K562 (cell line): ENCODE data around the gene DLL4.

Source experiments
- BRF1 ChIP-seq: IDR thresholded peaks from 3 replicates; pipeline ENCODE4 v1.6.1; 2011; ENCODE audit warnings: borderline replicate concordance, mild to moderate bottlenecking; ENCODE audit not compliant: insufficient read length; ENCODE audit errors: extremely low read depth
- FOXM1 ChIP-seq, 2 experiments: fragments of 450-650 bp in 1 of 2; sonication (generic) in 1 of 2; formaldehyde crosslinking in 1 of 2; IDR thresholded peaks; 2 replicates each; pipeline versions ENCODE4 v1.6.1 to v1.9.0; 2017 to 2022; ENCODE audit warnings: low read depth in 2 of 2, mild to moderate bottlenecking in 2 of 2, missing genetic modification reagents in 1 of 2, moderate library complexity in 1 of 2
- NCOR1 ChIP-seq: fragments of 450-650 bp; IDR thresholded peaks from 2 replicates; pipeline ENCODE4 v1.6.1; 2016; ENCODE audit warnings: mild to moderate bottlenecking, moderate library complexity
- PHF21A ChIP-seq: fragments of 450-650 bp; IDR thresholded peaks from 2 replicates; pipeline ENCODE4 v1.6.1; 2017; ENCODE audit warnings: low read depth, borderline replicate concordance
- TEAD4 ChIP-seq, 2 experiments: sonication (generic) in 1 of 2; formaldehyde crosslinking in 1 of 2; IDR thresholded peaks; 2 replicates each; pipeline versions ENCODE4 v1.6.1 to v1.8.0; 2012 to 2022; ENCODE audit warnings: borderline replicate concordance in 1 of 2, inconsistent platforms in 1 of 2, low read length in 1 of 2, mild to moderate bottlenecking in 1 of 2, missing genetic modification reagents in 1 of 2
- ZNF232 ChIP-seq: sonication (generic); formaldehyde crosslinking; IDR thresholded peaks from 2 replicates; pipeline ENCODE4 v1.8.0; 2022; ENCODE audit warnings: mild to moderate bottlenecking, missing genetic modification reagents
- ZNF318 ChIP-seq, 2 experiments: fragments of 450-650 bp; IDR thresholded peaks; 2 replicates each; pipeline ENCODE4 v1.6.1; 2016; ENCODE audit warnings: mild to moderate bottlenecking in 2 of 2, borderline replicate concordance in 1 of 2, low read depth in 1 of 2, moderate library complexity in 1 of 2
- TF ChIP-seq, protein P1 (sequence below): sonication (generic); formaldehyde crosslinking; IDR thresholded peaks from 2 replicates; pipeline ENCODE4 v1.8.0; 2022; ENCODE audit warnings: mild to moderate bottlenecking, missing genetic modification reagents

GRCh38 chr15:40891810-40892446 is 37.2 kb upstream of the DLL4 start:
- TF ChIP-seq BRF1: no peak
- no peak for TF ChIP-seq PHF21A
- no peak for TF ChIP-seq NCOR1
- TF ChIP-seq, protein P1, sequence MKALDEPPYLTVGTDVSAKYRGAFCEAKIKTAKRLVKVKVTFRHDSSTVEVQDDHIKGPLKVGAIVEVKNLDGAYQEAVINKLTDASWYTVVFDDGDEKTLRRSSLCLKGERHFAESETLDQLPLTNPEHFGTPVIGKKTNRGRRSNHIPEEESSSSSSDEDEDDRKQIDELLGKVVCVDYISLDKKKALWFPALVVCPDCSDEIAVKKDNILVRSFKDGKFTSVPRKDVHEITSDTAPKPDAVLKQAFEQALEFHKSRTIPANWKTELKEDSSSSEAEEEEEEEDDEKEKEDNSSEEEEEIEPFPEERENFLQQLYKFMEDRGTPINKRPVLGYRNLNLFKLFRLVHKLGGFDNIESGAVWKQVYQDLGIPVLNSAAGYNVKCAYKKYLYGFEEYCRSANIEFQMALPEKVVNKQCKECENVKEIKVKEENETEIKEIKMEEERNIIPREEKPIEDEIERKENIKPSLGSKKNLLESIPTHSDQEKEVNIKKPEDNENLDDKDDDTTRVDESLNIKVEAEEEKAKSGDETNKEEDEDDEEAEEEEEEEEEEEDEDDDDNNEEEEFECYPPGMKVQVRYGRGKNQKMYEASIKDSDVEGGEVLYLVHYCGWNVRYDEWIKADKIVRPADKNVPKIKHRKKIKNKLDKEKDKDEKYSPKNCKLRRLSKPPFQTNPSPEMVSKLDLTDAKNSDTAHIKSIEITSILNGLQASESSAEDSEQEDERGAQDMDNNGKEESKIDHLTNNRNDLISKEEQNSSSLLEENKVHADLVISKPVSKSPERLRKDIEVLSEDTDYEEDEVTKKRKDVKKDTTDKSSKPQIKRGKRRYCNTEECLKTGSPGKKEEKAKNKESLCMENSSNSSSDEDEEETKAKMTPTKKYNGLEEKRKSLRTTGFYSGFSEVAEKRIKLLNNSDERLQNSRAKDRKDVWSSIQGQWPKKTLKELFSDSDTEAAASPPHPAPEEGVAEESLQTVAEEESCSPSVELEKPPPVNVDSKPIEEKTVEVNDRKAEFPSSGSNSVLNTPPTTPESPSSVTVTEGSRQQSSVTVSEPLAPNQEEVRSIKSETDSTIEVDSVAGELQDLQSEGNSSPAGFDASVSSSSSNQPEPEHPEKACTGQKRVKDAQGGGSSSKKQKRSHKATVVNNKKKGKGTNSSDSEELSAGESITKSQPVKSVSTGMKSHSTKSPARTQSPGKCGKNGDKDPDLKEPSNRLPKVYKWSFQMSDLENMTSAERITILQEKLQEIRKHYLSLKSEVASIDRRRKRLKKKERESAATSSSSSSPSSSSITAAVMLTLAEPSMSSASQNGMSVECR (CRISPR knock-in tag): no peak
- TF ChIP-seq FOXM1 (IDR thresholded peaks at IDR 0.05; ENCODE audit: low read depth): no peak
- no peak for TF ChIP-seq FOXM1 (CRISPR knock-in tag; IDR thresholded peaks at IDR 0.05; ENCODE audit: low read depth)
- TF ChIP-seq ZNF232 (CRISPR knock-in tag): no peak
- no peak for TF ChIP-seq ZNF318 (IDR thresholded peaks at IDR 0.05; ENCODE audit: borderline replicate concordance in 1 of 2, low read depth in 1 of 2)
- TF ChIP-seq TEAD4 (IDR thresholded peaks at IDR 0.05; ENCODE audit: low read length): no peak
- TF ChIP-seq TEAD4 (CRISPR knock-in tag; IDR thresholded peaks at IDR 0.05; ENCODE audit: borderline replicate concordance): no peak
